ENCODE measurements around the gene PKP1. TPM values are rescaled to one million over a fixed set of nuclear protein-coding genes. Genes with fewer than 3 reads are reported as not detected.

Gene PKP1
- total RNA-seq, 4 donors from 2014 or later, result 0.18 to 0.62 TPM; not detected in 2

DNA sequence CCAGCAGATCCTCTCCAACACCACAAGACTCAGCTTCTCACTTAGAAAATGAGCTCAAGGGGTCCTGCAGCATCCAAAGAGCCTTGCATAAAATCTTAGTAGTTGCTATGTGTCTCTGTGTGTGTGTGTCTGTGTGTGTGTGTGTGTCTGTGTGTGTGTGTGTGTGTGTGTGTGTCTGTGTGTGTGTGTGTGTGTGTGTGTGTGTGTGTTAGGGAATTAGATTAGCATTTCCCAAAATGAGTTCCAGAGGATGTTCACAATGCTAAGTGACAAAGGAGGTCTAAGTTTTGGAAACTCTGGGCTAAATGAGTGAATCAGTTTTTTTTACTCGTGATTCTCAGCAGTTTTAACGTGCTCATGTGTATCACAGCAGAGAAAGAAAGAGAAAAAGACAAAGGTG is 63.7 kb downstream of the PKP1 start:
- intact Hi-C loops (cut with DNase I; ENCODE audit: low total_unique reads), result no loop called here
- H3K4me3 ChIP-seq, result no peak overlapping the region
- TF ChIP-seq CTCF (IDR thresholded peaks at IDR 0.05) (no peak), POLR2A (IDR thresholded peaks at IDR 0.05) (no peak)
- no peaks in the 10 kb centered on the region for H3K4me1 ChIP-seq
- no peaks in the 10 kb centered on the region for H3K27me3 ChIP-seq
- no peaks in the 10 kb centered on the region for H3K36me3 ChIP-seq
- H3K27ac ChIP-seq, result no peak overlapping the region
- DNase-seq, result no peak
- H3K9me3 ChIP-seq, result no peaks in the 10 kb centered on the region

DNA sequence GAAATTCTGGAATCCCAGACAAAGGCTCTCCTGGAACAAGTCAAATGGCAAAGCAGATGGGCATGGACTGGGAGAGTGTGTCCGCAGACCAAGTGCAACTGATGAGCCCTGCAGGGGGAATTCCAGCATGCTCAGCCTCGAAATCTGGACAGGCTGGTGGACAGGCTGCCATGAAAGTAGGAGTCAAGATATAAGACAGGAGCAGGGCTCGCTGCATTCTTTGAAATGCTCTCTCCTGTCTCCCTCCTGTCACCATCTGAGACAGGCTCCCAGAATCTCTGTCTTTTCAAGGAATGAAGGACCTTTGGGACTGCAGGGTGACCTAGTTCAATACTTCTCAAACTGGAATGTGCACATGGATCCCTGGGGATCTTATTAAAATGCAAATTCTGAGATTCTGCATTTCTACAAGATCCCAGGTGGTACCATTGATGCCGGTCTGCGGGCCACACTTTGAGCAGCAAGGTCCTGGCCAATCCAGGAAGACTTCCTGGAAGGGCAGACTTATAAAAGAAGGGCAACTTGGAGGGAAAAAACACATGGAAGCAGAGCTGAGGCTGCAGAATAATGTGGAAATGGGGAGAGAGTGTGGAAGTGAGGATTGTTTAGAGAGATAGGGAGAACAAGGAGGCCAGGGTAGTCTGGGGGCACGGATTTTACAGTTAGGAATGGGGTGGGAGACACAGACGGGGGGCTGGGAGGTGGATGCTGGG is 64.3 kb downstream of the PKP1 start:
- Histone ChIP-seq H3K4me1 (no peaks in the 10 kb centered on the region), H3K27me3 (no peaks in the 10 kb centered on the region), H3K4me3 (no peak overlapping the region), H3K27ac (no peak overlapping the region), H3K9me3 (no peaks in the 10 kb centered on the region), H3K36me3 (no peaks in the 10 kb centered on the region)
- DNase-seq, result no peak
- TF ChIP-seq CTCF (IDR thresholded peaks at IDR 0.05) (no peak), POLR2A (IDR thresholded peaks at IDR 0.05) (no peak)
- intact Hi-C loops (cut with DNase I; ENCODE audit: low total_unique reads), result no loop called here

DNA sequence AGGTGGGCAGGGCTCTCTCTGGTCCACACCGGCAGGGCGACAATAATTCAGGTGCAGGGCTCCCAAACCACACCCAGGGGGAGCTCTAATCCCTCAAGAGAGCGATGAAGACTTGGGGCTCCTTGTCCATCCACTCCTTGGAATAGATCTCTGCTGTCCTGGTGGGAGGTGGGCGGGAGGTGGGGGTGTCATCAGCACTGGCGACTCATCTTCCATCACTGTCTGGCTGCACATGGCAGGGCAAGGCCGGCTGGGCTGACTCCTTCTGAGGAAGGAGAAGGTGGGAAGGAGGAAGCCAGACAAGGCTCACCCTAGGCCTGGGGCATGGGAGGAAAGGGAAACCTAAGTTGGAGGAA is 64.9 kb downstream of the PKP1 start:
- no peak overlapping the region for H3K4me3 ChIP-seq
- H3K4me1 ChIP-seq, result no peaks in the 10 kb centered on the region
- intact Hi-C loops (cut with DNase I; ENCODE audit: low total_unique reads), result no loop called here
- H3K27me3 ChIP-seq, result no peaks in the 10 kb centered on the region
- H3K9me3 ChIP-seq, result no peaks in the 10 kb centered on the region
- no peaks in the 10 kb centered on the region for H3K36me3 ChIP-seq
- DNase-seq, result no peak
- TF ChIP-seq CTCF (IDR thresholded peaks at IDR 0.05), result peak in 2 of 4 experiments; percentile 13 to 23
- no peak for TF ChIP-seq POLR2A (IDR thresholded peaks at IDR 0.05)
- H3K27ac ChIP-seq, result no peak overlapping the region

- Histone ChIP-seq H3K4me1 (no peaks in the 10 kb centered on the region), H3K27me3 (no peaks in the 10 kb centered on the region), H3K4me3 (no peak overlapping the region), H3K27ac (no peak overlapping the region), H3K36me3 (no peaks in the 10 kb centered on the region), H3K9me3 (no peaks in the 10 kb centered on the region)
- TF ChIP-seq POLR2A (IDR thresholded peaks at IDR 0.05) (no peak), CTCF (IDR thresholded peaks at IDR 0.05) (no peak)
- DNase-seq, result no peak
- intact Hi-C loops (cut with DNase I; ENCODE audit: low total_unique reads), result no loop called here
These were observed 65.8 kb downstream of the PKP1 start for GRCh38 chr1:201349092-201349491.

DNA sequence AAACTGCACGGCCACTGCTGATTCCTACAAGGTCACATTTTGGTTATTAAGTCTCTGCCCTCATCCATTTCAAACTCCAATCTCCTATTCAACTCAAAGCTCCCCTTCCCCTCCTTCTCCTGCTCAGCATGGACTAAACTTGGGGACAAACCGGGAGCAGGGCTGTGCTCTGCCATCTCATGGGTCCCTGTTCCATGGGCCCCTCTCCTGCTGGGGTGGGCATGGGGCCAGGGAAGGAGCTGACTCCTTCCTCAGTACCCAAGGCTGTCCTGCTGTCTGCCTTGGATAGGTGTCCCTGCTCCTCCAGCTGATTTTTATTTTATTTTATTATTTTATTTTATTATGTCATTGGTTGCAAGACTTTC is 67.0 kb downstream of the PKP1 start:
- H3K27me3 ChIP-seq, result no peaks in the 10 kb centered on the region
- no peak for DNase-seq
- TF ChIP-seq CTCF (IDR thresholded peaks at IDR 0.05) (no peak), POLR2A (IDR thresholded peaks at IDR 0.05) (no peak)
- no peaks in the 10 kb centered on the region for H3K36me3 ChIP-seq
- no peak overlapping the region for H3K4me3 ChIP-seq
- no peak overlapping the region for H3K27ac ChIP-seq
- H3K9me3 ChIP-seq, result no peaks in the 10 kb centered on the region
- intact Hi-C loops (cut with DNase I; ENCODE audit: low total_unique reads), result no loop called here
- no peaks in the 10 kb centered on the region for H3K4me1 ChIP-seq
